ENCODE measurements around the gene GRM1.

GRM1 gene

DNA sequence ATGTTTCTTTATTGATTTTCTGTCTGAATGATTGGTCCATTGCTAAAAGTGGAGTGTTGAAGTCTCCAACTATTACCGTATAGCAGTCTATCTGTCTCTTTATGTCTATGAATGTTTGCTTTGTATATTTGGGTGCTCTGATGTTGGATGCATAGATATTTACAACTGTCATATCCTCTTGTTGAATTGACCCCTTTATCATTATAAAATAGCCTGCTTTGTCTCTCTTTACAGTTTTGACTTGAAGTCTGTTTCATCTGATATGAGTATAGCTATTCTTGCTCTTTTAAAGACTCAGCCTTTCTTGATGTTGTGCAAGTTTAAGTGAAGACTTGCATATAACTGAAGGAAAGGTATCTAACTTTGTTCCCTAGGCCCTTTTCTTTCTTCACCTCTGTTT, 341.0 kb downstream of the GRM1 start:
- no peak for TF ChIP-seq RARB (CRISPR knock-in tag; IDR thresholded peaks at IDR 0.05)
- TF ChIP-seq, protein P1, sequence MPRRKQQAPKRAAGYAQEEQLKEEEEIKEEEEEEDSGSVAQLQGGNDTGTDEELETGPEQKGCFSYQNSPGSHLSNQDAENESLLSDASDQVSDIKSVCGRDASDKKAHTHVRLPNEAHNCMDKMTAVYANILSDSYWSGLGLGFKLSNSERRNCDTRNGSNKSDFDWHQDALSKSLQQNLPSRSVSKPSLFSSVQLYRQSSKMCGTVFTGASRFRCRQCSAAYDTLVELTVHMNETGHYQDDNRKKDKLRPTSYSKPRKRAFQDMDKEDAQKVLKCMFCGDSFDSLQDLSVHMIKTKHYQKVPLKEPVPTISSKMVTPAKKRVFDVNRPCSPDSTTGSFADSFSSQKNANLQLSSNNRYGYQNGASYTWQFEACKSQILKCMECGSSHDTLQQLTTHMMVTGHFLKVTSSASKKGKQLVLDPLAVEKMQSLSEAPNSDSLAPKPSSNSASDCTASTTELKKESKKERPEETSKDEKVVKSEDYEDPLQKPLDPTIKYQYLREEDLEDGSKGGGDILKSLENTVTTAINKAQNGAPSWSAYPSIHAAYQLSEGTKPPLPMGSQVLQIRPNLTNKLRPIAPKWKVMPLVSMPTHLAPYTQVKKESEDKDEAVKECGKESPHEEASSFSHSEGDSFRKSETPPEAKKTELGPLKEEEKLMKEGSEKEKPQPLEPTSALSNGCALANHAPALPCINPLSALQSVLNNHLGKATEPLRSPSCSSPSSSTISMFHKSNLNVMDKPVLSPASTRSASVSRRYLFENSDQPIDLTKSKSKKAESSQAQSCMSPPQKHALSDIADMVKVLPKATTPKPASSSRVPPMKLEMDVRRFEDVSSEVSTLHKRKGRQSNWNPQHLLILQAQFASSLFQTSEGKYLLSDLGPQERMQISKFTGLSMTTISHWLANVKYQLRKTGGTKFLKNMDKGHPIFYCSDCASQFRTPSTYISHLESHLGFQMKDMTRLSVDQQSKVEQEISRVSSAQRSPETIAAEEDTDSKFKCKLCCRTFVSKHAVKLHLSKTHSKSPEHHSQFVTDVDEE (CRISPR knock-in tag; IDR thresholded peaks at IDR 0.05) = no peak
- TF ChIP-seq ARNTL (CRISPR knock-in tag; IDR thresholded peaks at IDR 0.05; ENCODE audit: borderline replicate concordance, low read depth) = no peak
- ATAC-seq = no peak

DNA sequence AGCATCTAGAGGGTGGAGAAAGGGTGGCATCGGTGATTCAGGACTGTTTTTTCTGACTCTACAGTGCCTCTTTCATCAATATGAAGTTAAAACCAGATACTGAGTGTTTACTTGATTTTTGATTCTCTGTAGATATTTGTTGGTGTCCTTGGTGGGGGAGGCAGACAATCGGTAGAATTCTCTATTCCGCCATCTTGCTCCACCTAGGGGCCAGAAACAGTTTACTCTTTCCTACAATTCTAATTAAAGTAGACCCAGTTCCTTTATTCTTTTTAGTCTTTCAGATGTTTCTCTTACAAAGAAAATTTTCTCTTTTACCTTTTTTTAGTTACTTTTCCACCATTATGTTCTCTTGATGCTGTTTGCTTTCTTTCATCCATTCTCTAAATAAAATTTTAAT, 352.6 kb downstream of the GRM1 start:
- peak; percentile 37; the same call in 1 of the 3 replicates for ATAC-seq
- TF ChIP-seq TCF4 (CRISPR knock-in tag; IDR thresholded peaks at IDR 0.05; ENCODE audit: borderline replicate concordance) (no peak), ZNF8 (CRISPR knock-in tag; IDR thresholded peaks at IDR 0.05) (no peak), PPARA (CRISPR knock-in tag; IDR thresholded peaks at IDR 0.05; ENCODE audit: borderline replicate concordance) (no peak)

DNA sequence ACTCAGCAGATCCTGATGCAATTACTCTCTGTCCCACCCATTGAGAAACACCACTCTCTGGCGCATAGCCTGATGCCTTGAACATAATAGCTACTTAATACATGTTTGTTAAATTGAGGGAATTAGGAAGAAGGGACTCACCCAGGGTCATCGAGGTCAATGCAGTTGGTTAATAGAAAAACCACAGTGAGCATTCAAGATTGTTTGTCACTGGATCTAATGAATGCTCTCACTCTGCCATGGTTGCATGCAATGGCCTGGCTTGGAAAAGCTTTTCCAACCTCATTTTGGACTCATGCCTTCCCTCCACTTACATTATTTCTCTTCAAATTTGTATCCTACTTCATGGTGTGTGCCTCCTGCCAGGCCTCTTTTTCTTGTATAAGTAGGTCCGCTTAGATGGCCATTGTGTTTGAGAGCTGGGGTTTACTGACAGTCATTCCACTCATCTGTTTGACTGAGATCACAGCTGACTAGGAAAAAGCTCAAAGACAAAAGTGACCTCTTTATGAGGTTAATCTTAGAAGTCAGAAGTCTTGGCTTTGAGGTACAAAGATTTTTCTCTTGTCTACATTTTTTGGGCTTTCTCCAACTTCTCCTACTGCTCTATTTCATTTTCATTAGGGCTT, 360.0 kb downstream of the GRM1 start:
- TF ChIP-seq ISL1 (CRISPR knock-in tag; IDR thresholded peaks at IDR 0.05) (no peak), OSR1 (CRISPR knock-in tag; IDR thresholded peaks at IDR 0.05) (no peak), GLIS3 (CRISPR knock-in tag; IDR thresholded peaks at IDR 0.05) (no peak), ZFP3 (CRISPR knock-in tag; IDR thresholded peaks at IDR 0.05) (no peak), TCF4 (CRISPR knock-in tag; IDR thresholded peaks at IDR 0.05; ENCODE audit: borderline replicate concordance) (no peak), ARNTL (CRISPR knock-in tag; IDR thresholded peaks at IDR 0.05; ENCODE audit: borderline replicate concordance, low read depth) (no peak)

DNA sequence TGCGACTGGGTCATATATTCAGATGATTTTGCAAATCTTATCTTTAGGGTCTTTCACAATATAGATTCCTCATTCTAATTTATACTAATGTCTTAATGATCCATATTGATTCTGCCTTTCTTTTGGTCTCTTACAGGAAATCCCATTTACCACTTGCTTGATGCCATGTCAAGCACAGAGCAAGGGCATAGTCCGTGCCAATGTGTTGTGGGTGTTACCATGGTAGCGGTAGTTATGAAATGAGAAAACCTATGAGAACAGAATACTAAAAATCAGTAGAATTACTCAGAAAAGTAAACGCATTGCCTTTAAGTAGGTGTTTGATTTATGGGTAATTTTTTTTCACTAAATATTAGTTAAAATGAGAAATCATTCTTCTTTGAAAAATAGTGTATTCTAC, 360.9 kb downstream of the GRM1 start:
- no peak for ATAC-seq
- no peak for TF ChIP-seq GLIS3 (CRISPR knock-in tag; IDR thresholded peaks at IDR 0.05)
- no peak for TF ChIP-seq ZFP3 (CRISPR knock-in tag; IDR thresholded peaks at IDR 0.05)
- no peak for TF ChIP-seq SNAI2 (CRISPR knock-in tag; IDR thresholded peaks at IDR 0.05)
- TF ChIP-seq CSDC2 (CRISPR knock-in tag; IDR thresholded peaks at IDR 0.05) = no peak
- TF ChIP-seq, protein P2, sequence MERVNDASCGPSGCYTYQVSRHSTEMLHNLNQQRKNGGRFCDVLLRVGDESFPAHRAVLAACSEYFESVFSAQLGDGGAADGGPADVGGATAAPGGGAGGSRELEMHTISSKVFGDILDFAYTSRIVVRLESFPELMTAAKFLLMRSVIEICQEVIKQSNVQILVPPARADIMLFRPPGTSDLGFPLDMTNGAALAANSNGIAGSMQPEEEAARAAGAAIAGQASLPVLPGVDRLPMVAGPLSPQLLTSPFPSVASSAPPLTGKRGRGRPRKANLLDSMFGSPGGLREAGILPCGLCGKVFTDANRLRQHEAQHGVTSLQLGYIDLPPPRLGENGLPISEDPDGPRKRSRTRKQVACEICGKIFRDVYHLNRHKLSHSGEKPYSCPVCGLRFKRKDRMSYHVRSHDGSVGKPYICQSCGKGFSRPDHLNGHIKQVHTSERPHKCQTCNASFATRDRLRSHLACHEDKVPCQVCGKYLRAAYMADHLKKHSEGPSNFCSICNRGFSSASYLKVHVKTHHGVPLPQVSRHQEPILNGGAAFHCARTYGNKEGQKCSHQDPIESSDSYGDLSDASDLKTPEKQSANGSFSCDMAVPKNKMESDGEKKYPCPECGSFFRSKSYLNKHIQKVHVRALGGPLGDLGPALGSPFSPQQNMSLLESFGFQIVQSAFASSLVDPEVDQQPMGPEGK (CRISPR knock-in tag; IDR thresholded peaks at IDR 0.05; ENCODE audit: borderline replicate concordance) = no peak
- TF ChIP-seq, protein P3, sequence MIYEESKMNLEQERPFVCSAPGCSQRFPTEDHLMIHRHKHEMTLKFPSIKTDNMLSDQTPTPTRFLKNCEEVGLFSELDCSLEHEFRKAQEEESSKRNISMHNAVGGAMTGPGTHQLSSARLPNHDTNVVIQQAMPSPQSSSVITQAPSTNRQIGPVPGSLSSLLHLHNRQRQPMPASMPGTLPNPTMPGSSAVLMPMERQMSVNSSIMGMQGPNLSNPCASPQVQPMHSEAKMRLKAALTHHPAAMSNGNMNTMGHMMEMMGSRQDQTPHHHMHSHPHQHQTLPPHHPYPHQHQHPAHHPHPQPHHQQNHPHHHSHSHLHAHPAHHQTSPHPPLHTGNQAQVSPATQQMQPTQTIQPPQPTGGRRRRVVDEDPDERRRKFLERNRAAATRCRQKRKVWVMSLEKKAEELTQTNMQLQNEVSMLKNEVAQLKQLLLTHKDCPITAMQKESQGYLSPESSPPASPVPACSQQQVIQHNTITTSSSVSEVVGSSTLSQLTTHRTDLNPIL (CRISPR knock-in tag; IDR thresholded peaks at IDR 0.05; ENCODE audit: low read depth) = no peak
- no peak for TF ChIP-seq RARB (CRISPR knock-in tag; IDR thresholded peaks at IDR 0.05)
- TF ChIP-seq TOX (CRISPR knock-in tag; IDR thresholded peaks at IDR 0.05; ENCODE audit: borderline replicate concordance) = no peak
- TF ChIP-seq TCF4 (CRISPR knock-in tag; IDR thresholded peaks at IDR 0.05; ENCODE audit: borderline replicate concordance) = no peak
- TF ChIP-seq, protein P1 (CRISPR knock-in tag; IDR thresholded peaks at IDR 0.05) = no peak
- TF ChIP-seq, protein P4, sequence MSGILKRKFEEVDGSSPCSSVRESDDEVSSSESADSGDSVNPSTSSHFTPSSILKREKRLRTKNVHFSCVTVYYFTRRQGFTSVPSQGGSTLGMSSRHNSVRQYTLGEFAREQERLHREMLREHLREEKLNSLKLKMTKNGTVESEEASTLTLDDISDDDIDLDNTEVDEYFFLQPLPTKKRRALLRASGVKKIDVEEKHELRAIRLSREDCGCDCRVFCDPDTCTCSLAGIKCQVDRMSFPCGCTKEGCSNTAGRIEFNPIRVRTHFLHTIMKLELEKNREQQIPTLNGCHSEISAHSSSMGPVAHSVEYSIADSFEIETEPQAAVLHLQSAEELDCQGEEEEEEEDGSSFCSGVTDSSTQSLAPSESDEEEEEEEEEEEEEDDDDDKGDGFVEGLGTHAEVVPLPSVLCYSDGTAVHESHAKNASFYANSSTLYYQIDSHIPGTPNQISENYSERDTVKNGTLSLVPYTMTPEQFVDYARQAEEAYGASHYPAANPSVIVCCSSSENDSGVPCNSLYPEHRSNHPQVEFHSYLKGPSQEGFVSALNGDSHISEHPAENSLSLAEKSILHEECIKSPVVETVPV (CRISPR knock-in tag; IDR thresholded peaks at IDR 0.05) = no peak
- no peak for TF ChIP-seq ZFP30 (CRISPR knock-in tag; IDR thresholded peaks at IDR 0.05)
- no peak for TF ChIP-seq ARNTL (CRISPR knock-in tag; IDR thresholded peaks at IDR 0.05; ENCODE audit: borderline replicate concordance, low read depth)
- TF ChIP-seq OSR1 (CRISPR knock-in tag; IDR thresholded peaks at IDR 0.05) = no peak
- no peak for TF ChIP-seq ZNF8 (CRISPR knock-in tag; IDR thresholded peaks at IDR 0.05)
- TF ChIP-seq ZNF70 (CRISPR knock-in tag; IDR thresholded peaks at IDR 0.05) = no peak
- no peak for TF ChIP-seq BACH2 (CRISPR knock-in tag; IDR thresholded peaks at IDR 0.05; ENCODE audit: borderline replicate concordance)
- no peak for TF ChIP-seq ZNF565 (CRISPR knock-in tag; conservative IDR thresholded peaks at IDR 0.05; ENCODE audit: low read depth)
- TF ChIP-seq ESRRG (CRISPR knock-in tag; IDR thresholded peaks at IDR 0.05) = no peak
- TF ChIP-seq ZC3H10 (CRISPR knock-in tag; IDR thresholded peaks at IDR 0.05) = no peak

More for the DNA sequence above, 360.0 kb downstream of the GRM1 start:
- no peak for ATAC-seq

All from SK-N-SH treated with all-trans-retinoic acid at 6 μM for 48 hours (cell line).